ENCODE measurements around the gene NODAL. TPM values are rescaled to one million over a fixed set of nuclear protein-coding genes. Genes with fewer than 3 reads are reported as not detected.

NODAL gene
- total RNA-seq, 1 donor from 2014 or later: not detected

- Mint-ChIP-seq H3K4me1 (ENCODE audit: unreplicated experiment) (peaks cover 12% of the 10 kb centered on the region), H3K9me3 (ENCODE audit: unreplicated experiment) (no peaks in the 10 kb centered on the region), H3K4me3 (ENCODE audit: unreplicated experiment) (no peak overlapping the region), H3K27me3 (ENCODE audit: unreplicated experiment) (no peaks in the 10 kb centered on the region), H3K36me3 (ENCODE audit: unreplicated experiment) (no peaks in the 10 kb centered on the region), H3K27ac (ENCODE audit: unreplicated experiment) (no peak overlapping the region)
- DNase-seq (ENCODE audit: extremely low spot score, unreplicated experiment): no peak
- TF ChIP-seq CTCF (IDR thresholded peaks at IDR 0.05): no peak
Measured at GRCh38 chr10:70448236-70448635, 6.8 kb upstream of the NODAL start.

GRCh38 chr10:70445718-70446657 lies 4.5 kb upstream of the NODAL start:
- Mint-ChIP-seq H3K36me3 (ENCODE audit: unreplicated experiment) (no peaks in the 10 kb centered on the region), H3K9me3 (ENCODE audit: unreplicated experiment) (no peaks in the 10 kb centered on the region), H3K27ac (ENCODE audit: unreplicated experiment) (no peak overlapping the region), H3K4me3 (ENCODE audit: unreplicated experiment) (no peak overlapping the region), H3K27me3 (ENCODE audit: unreplicated experiment) (peaks cover 17% of the 10 kb centered on the region), H3K4me1 (ENCODE audit: unreplicated experiment) (peaks cover 10% of the 10 kb centered on the region)
- DNase-seq (ENCODE audit: extremely low spot score, unreplicated experiment): no peak
- no peak for TF ChIP-seq CTCF (IDR thresholded peaks at IDR 0.05)

- H3K4me1 Mint-ChIP-seq (ENCODE audit: unreplicated experiment): peaks cover 14% of the 10 kb centered on the region
- no peak overlapping the region for H3K27ac Mint-ChIP-seq (ENCODE audit: unreplicated experiment)
- H3K27me3 Mint-ChIP-seq (ENCODE audit: unreplicated experiment): peaks cover 27% of the 10 kb centered on the region
- H3K9me3 Mint-ChIP-seq (ENCODE audit: unreplicated experiment): no peaks in the 10 kb centered on the region
- DNase-seq (ENCODE audit: extremely low spot score, unreplicated experiment): no peak
- no peak overlapping the region for H3K4me3 Mint-ChIP-seq (ENCODE audit: unreplicated experiment)
- no peak for TF ChIP-seq CTCF (IDR thresholded peaks at IDR 0.05)
- H3K36me3 Mint-ChIP-seq (ENCODE audit: unreplicated experiment): peaks cover 3% of the 10 kb centered on the region
Measured at GRCh38 chr10:70444744-70445143, 3.3 kb upstream of the NODAL start.

GRCh38 chr10:70442332-70442988 lies 979 bp upstream of the NODAL start:
- Mint-ChIP-seq H3K27ac (ENCODE audit: unreplicated experiment) (no peak overlapping the region), H3K27me3 (ENCODE audit: unreplicated experiment) (peaks cover 40% of the 10 kb centered on the region), H3K36me3 (ENCODE audit: unreplicated experiment) (peaks cover 3% of the 10 kb centered on the region), H3K4me3 (ENCODE audit: unreplicated experiment) (no peak overlapping the region), H3K4me1 (ENCODE audit: unreplicated experiment) (peaks cover 9% of the 10 kb centered on the region), H3K9me3 (ENCODE audit: unreplicated experiment) (no peaks in the 10 kb centered on the region)
- DNase-seq (ENCODE audit: extremely low spot score, unreplicated experiment): no peak
- no peak for TF ChIP-seq CTCF (IDR thresholded peaks at IDR 0.05)

GRCh38 chr10:70441895-70442309 lies 421 bp upstream of the NODAL start:
- no peak for DNase-seq (ENCODE audit: extremely low spot score, unreplicated experiment)
- H3K27me3 Mint-ChIP-seq (ENCODE audit: unreplicated experiment): peaks cover 40% of the 10 kb centered on the region
- H3K9me3 Mint-ChIP-seq (ENCODE audit: unreplicated experiment): no peaks in the 10 kb centered on the region
- H3K4me3 Mint-ChIP-seq (ENCODE audit: unreplicated experiment): no peak overlapping the region
- TF ChIP-seq CTCF (IDR thresholded peaks at IDR 0.05): no peak
- H3K4me1 Mint-ChIP-seq (ENCODE audit: unreplicated experiment): peaks cover 9% of the 10 kb centered on the region
- peaks cover 3% of the 10 kb centered on the region for H3K36me3 Mint-ChIP-seq (ENCODE audit: unreplicated experiment)
- no peak overlapping the region for H3K27ac Mint-ChIP-seq (ENCODE audit: unreplicated experiment)
